NCI-H510A treated with DMSO at 0.1 percent for 48 hours (cell line): Measurements from ENCODE around the gene TUT7.
"Not testable (repeated sequence)": the region's sequence is repeated elsewhere in the genome, so short reads cannot be mapped to it uniquely, and the experiment has no call there.

Experiments
- DNase-seq: peaks from one replicate; lab custom pipeline; 2025; lab: John Stamatoyannopoulos, UW

The TUT7 gene

DNA sequence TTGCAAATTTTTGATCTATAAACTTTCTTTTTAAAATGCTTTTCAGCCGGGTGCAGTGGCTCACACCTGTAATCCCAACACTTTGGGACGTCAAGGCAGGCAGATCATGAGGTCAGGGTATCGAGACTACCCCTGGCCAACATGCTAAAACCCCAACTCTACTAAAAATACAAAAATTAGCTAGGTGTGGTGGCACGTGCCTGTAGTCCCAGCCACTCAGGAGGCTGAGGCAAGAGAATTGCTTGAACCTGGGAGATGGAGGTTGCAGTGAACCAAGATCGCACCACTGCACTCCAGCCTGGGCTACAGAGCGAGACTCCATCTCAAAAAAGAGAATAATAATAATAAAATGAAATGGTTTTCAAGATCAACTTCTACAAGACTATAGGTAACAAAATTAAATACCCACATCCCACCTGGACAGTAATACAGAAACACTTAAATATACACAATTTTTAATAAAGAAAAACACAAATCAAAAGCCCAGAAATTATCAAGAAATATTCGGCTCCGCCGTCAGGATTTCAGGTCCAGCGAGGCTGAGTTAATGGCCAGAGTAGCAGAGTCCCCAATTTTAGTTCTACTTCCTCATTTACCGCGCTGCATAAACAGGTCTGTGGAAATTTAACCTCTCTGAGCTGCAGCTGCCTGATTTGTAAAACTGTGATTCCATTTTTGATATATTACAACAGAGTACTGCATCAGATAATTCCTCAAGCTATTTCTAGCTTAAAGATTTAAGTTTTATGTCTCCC is 4.0 kb downstream of the TUT7 start:
- DNase-seq, result no peak

DNA sequence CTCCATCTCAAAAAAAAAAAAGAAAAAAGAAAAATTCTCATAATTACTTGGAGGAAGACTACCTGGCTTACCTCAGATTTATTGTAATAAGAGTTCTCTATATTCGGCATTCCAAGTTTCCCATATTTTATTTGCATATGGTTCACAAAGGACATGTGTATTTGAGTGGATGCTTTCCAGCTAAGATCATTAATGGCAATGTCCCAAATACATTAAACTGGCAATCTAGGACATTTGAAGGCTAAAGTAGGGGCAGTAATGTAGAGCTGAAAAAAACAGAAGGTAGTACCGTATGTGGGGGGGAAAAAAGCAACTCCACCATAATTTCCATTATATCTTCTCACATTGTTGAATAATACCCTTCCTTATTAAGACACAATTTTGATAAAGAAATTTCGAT is 4.9 kb downstream of the TUT7 start:
- DNase-seq, result no peak

DNA sequence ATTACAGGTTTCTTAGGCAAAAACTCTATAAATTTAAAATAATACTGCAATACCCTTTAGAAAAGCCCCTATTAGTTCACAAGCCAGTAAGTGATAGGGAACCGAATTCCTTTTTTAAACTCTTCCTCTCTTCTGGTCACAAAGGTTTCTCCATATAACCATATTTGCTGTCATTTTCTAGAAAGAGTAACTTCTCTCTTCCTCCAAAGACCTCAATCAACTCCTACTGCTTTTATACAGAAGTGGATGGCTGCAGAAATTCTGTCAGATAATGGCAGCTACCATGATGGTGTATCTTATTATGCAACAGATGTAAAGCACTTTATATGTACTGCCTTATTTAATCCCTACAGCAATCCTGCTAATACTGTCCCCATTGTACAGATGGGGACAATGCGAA is 6.2 kb downstream of the TUT7 start:
- no peak for DNase-seq

DNA sequence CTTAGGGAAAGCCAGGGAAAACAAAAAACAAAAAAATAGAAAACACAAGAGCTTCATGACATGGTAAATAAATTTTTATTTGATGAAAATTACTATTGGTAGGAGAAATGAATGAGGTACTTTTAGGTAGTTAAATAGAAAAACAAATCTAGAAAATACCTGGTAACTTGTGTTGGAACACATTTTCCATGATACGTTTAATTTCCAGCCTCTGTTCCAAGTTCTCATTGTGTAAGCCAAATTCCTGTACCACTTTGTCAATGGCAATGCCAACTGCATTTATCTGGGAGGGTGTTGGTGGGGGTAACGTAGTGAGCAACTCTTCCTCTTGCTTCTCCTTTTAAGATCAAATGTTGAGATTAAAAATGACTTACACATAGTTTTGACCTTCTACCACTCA is 9.4 kb downstream of the TUT7 start:
- DNase-seq, result no peak

DNA sequence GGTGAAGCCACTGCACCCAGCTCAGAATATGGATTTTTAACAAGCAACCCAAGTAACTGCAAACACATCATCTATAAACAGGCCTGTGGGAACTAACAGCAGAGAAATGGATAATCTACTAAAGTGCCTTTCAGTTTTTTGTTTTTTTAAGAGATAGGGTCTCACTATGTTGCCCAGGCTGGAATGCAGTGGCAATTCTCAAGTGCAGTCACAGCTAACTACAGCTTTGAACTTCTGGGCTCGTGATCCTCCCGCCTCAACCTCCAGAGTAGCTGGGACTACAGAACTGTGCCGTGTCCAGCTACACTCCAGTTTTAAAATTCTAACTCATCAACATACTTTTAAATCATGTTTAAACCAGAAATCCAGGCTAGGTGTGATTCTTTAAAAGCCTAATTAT is 11.9 kb downstream of the TUT7 start:
- no peak for DNase-seq

DNA sequence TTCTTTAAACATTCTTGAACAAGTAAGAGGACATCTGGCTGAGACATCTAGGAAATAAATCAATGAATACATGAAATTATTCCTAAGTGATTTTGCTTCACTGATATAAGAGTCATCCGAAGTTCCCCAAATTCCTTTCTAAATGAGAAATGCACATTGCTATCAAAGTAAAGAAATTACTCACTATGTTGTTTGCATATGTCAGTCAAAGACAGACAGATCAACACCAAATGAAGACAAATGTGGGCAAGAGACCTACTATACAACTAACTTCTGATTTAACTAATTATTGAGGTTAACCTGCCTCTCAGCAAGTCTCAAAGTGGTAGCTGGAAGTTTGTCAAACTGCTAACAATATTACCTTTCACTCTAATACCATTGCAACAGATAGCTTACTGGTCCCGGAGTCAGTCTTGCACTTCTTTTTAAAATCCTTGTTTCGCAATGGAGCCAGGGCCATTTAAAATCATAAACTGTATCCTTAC is 13.2 kb downstream of the TUT7 start:
- no peak for DNase-seq

DNA sequence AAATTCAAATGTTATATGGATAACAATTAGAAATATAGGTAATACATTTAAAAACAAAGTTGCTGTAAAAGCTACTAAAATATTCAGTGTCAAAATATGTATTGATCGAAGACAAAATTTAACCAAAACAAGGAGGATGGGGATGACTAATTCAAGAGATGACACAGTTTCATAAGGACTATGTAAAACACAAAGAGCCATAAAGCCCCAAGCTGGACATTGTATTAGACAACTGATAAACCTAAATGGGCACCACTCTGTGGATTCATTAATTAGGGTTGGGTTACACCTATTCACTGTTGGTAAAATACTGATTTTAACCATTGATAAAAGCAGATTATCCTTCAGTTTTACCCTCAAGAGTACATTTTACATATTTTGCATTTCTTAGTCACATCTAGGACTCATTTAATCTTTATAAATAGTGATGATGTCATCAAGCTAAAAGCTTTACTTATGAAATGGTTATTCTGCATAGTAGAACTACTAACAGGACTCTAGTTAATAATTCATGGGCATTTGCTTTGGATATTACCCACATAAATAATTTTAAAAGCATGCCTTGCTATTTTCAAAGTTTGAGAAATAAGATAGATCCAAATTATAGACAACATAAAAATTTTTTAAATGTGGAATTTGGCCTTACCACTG is 13.7 kb downstream of the TUT7 start:
- DNase-seq, result no peak

DNA sequence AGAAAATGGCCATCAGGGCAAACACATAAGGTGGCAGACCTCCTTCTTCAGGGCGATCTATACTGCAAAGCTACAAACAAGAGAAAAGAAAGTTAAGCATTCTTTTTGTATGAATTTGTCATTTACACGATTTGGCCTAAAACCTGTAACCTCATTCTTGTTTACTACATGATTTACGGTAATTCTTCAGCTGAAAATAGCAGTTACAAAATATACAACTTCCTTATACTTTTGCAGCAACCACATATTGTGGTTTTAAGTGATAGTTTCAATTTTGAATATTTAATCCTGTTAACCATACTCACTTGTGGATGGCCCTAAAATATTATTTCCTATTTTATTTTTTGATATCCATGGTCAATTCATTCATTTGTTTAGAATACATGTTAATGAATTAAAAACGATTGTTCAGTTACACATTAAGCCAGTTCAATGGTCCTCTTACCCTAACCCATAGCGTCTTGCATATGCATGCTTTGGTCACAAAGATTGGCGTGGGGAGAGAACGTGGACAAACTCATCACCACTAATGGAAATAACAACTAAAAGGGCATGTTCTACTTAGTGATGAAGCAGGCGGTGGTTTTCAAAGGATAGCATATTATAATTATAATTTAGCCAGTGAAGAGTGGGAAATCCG is 16.6 kb downstream of the TUT7 start:
- DNase-seq, result no peak

DNA sequence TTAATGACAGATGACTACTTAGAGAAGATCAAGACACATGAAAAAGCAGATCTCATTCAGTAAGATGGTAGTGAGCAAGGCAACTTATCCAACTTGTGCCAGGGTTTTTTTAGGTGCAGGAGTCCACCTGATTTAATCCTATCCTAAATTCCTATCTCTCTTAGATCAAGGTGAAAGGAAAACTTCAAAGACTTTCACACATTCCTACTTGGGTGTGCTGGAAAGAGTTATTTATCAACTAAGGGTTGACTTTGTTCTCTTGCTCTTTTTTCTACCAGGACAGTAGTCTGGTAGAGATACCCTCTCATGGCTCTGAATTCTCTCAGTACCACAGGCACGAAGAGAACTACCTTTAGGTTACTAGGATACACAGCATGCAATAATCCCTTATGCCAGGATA is 18.2 kb downstream of the TUT7 start:
- DNase-seq, result no peak

DNA sequence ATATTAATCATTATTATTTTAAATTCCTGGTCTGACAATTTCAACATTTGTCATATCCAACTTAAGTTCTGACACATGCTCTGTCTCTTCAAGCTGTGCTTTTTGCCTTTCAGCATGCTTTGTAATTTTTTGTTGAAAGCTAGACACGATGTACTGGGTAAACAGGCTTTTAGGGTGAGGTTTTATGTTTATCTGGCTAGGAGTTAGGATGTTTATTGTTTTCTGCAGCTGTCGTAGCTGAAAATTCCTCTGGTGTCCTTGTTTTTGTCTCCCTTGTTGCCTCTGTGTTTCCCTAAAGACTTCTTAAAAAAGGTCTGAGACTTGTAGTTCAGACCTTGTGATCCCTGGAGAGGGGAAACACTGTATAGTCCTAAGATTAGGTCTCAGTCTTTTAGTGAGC is 20.6 kb downstream of the TUT7 start:
- DNase-seq, result no peak

DNA sequence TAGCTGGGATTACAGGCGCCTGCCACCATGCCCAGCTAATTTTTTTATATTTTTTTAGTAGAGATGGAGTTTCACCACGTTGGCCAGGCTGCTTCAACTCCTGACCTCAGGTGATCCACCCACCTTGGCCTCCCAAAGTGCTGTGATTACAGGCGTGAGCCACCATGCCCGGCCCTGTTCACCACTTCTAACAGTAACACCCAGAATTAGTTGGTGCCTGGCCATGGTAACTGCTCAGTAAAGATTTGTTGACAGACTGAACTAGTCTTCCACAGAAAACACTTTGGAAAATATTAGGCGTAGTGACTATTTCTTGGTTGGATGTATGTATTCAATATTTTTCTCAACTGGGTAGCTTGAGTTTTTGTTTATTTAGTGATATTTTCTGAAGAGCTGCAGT is 24.0 kb downstream of the TUT7 start:
- DNase-seq, result no peak

DNA sequence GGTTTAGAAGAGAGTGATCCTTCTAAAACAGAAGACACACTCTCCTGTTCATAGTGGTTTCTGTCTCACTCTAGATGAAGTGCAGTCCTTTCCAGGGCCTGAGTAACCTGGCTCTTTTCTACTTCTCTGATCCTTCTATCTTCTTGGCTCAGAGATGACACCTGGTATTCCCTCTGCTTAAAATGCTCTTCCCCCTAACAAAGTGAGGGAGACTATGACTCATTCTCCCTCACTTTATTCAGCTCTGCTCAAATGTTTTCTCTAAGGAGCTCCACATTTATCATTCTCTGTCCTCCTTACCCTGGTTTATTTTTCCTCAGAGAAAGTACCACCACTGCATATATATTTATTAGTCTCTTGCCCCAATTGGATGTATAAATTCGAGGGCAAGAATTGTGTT is 24.6 kb downstream of the TUT7 start:
- no peak for DNase-seq

DNA sequence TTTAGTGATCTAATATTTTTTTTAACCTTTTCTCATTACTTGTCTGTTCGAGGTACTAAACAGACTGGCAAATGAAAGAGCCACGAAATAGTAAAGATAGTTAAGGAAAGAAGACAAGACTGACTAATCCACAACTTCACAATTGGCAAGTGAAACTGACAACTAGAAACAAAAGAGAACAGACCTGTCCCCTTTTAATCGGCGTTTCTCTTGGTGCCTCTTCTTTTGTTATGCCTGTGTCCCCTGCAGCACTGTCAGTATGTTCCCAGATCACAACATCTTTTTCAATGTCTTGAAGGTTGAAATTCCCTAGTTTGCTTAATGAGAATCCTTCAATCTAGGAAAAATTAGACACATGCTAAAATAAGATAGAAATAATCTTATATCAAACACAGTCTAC is 26.1 kb downstream of the TUT7 start:
- DNase-seq, result no peak

DNA sequence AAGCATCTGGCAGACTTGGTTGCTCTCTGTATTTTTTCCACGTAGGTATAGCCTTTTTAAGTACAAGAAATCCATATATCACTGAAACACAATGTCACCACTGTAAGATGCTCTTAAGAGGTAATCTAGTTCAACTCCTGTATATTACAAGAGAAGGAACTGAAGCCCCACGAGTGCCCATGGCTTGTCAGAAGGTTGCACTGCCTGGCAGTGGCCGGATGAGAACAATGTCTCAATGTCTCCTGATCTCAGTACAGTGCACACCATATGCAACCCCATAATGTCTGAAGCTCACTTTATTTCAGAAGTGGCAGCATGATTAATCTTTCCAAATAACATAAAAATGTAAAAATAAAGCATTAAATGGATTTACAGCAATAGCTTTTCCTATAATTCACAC is 27.7 kb downstream of the TUT7 start:
- no peak for DNase-seq

DNA sequence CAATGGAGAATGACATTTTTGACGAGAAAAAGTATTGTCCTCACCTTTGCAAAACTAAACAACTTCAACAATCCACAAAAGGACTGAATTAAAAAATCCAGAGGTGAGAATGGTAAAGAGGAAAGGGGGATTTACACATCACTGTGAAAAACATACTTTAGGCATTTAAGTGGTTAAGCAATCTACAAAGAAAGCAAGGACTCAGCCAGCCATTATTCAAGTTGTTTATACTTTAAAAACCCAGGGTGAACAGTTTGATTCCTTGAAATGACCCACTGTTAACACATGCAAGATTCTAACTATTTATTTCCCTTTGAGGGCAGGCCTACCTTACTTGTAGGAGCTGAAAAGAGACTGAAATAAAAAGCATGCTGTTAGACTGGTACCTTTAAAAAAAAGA is 29.3 kb downstream of the TUT7 start:
- DNase-seq, result no peak

DNA sequence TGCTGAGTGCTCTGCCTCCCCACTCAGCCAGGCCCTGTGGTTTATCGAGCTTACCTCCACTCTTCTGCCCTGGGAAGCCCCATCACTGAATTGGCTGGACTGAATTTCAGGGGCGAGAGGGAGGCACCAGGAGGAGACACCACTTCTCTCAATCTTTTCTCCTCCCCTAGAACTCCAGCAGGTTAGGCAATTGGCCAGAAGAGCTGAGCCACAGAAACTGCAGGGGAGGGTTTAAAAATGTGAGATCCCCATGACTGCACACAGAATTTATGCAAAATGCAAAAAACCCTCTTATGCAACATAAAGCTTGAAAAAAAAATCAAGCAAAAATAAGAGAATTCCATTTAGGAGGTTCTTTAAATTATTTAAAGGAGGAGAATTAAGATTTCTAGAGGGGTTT is 29.9 kb downstream of the TUT7 start:
- no peak for DNase-seq

DNA sequence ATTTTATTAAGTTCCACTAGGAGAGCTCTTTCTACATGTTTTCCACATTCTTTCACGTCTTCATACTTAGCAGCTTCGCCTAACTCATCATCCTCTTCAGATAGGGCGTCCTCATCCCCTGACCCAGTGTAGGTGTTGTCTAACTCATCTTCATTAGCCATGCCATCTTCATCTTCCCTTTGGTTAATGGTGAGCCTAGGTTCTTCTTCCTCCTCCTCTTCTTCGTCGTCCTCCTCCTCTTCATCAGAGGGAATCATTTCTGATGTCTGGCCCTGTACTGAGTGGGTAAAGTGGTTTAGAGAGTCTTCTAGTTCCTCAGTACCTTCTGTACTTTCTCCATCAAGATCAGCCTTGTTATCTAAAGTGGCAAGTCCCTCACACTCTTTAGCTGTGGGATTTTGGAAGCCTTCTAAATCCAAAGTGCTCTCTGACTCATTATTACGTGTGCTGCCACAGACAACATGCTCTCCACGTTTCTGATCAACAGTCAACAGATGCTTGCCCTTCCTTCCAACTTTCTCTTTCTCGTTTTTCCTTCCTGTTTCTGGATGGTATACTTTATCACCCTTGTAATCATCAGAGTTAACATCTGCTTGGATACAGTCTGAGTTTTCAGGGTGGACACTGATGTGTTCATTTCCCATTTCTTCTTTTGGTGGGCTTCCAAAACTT is 31.1 kb downstream of the TUT7 start:
- no peak for DNase-seq

DNA sequence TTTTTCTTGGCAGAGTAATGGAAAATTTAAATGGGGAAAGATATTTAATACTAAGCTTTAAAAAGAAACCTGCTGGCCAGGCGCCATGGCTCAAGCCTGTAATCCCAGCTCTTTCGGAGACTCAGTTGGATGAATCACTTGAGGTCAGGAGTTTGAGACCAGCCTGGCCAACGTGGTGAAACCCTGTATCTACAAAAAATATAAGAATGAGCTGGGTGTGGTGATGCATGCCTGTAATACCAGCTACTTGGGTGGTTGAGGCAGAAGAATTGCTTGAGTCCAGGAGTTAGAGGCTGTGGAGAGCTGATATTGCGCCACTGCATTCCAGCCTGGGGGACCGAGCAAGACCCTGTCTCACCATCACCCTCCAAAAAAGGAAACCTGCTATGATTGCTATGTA is 32.8 kb downstream of the TUT7 start:
- no peak for DNase-seq

DNA sequence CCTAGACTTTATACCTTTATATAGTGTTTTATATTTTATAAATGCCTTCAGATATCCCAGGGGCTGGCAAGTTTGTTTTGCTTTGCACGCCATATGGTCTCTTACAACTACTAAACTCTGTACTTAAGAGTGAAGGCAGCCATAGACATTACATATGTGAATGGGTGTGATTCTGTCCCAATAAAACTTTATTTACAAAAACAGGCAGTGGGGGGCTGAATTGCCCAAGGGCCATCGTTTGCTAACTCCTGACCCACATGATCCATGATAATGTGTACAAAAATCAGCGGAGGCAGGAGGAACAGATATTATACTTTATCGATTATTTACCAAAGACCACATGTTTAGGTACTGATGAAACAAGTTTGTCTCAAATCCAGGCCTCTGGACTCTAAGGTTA is 36.0 kb downstream of the TUT7 start:
- DNase-seq, result no peak

DNA sequence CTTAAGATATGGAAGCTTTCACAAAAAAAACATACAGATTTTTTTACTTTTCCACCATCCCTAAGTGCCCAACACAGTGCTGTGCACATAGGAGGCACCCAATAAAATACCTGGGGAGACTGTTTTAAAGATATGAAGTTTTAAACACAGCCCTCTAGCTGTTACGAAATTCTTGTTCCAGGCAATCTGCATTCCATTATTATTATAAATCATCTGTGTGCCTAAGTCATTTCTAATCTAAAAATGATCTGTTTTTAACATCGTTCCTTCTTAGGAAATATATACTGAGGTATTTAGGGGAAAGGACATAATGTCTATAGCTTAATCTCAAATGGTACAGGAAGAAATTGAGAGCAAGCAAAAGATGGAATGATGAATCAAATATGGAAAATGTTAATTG is 39.1 kb downstream of the TUT7 start:
- DNase-seq, result no peak

DNA sequence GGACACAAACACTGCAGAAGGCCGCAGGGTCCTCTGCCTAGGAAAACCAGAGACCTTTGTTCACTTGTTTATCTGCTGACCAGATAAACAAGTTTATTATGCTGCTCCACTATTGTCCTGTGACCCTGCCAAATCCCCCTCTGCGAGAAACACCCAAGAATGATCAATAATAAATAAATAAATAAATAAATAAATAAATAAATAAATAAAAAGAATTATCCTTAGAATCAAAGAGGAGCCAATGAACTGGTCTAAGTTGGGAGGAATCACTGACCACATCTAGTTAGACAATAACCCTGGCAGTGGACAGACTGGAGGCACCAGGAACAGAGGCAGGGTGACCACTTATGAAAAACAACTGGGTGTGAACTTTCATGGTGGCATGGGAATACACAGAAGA is 41.3 kb downstream of the TUT7 start:
- not testable (repeated sequence) for DNase-seq

DNA sequence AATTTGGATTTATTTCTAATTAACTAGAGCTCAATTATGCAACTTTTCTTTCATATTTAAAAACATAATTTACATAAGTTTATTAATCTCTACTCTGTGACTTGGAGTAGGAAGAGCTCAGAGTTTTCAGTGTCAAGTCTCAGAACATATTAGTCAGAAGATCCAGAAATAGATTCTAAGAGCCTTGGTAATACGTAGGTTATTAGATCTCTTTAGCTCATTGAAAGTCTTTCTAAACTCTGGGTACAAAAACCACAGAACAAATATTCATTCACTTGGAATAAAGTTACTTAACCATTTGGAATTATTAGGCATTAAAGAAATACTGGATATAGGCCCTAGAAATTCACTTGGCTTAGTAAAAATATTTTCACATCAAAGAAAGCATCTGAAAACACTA is 45.5 kb downstream of the TUT7 start:
- DNase-seq, result no peak

DNA sequence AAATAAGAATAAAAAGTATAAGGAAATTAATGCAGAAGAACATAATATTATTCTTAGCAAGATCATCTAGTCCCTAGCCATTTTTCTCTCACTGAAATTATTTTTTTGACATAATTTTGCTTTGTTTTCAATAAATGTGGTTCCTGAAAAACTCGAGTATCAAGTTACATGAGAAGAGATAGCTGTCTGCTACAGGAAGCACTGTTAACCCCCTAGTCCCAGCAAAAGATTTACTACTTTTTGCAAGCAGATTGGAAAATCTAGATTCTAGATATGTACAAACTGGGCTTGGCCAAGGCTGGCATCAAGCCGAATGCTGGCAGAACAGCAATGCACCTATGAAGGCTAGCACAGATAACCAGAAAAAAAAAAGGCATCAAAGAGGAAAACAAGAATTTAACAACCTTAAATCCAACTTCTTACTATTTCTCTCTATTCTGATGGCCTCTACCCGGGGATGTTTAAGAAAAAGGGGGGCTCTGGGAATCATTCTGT is 49.9 kb downstream of the TUT7 start:
- peak; percentile 4 for DNase-seq
